ENCODE data around the gene GAN.

Gene GAN

DNA sequence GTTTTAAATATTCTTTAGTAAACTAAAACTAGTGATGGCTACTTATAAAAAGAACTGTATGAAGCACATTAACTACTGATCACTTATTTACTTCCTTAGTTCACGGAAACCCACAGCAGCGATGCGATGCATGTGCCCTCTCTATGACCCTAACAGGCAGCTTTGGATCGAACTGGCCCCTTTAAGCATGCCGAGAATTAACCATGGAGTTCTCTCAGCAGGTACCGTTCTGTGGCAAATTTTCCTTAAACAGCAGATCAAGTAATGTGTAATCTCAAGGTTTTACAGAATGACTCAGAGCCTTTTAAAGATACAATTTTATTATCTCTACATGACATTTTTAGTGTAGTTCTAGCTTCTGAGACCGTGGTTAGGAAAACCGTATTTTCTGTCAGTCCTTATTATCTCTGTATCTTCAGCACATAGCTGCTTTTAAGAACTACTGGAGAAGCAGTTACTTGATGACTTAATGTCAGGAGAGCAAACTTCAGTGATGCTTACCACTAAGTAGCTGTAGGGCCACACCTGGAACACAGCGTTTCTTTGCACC lies 43.0 kb downstream of the GAN start:
- no peak for DNase-seq (ENCODE audit: low read depth)

DNA sequence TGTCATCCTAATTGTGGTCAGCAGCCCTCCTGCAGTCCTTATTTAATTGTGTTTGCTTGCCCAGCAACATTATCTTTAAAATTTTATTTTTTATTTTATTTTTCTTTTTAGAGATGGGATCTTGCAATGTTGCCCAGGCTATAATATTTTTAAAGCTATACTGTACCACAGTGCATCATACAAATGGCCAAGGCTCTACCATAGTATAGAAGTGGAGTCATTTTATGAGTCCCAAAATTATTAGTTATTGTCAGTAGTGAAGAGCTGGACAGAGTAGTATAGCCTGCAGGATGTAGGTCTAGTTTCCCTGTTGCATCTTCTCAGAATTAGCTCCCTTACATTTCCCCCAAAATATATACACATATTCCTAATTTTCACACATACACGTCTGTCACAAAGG lies 44.1 kb downstream of the GAN start:
- no peak for DNase-seq (ENCODE audit: low read depth)

DNA sequence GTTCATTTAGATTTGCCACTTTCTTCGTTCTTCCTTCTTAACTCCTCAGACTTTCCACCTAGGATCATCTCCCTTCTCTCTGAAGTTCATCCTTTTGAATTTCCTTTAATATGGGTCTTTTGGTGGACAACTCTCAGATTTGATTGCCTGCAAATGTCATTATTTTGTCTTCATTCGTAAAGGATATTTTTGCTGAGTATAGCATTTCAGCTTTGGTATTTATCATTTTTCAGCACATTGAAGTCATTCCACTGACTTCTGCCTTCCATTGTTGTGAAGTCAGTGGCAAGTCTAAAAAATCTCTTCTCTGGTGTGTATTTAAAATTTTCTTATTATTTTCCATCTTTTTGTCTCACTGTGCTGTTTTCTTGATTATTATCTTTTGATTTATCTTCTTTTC lies 45.4 kb downstream of the GAN start:
- DNase-seq (ENCODE audit: low read depth): no peak

- DNase-seq (ENCODE audit: low read depth): no peak
These were observed 51.0 kb downstream of the GAN start for GRCh38 chr16:81365731-81366130.

- DNase-seq (ENCODE audit: low read depth): peak; percentile 19
These were observed 51.7 kb downstream of the GAN start for GRCh38 chr16:81366316-81366932.

DNA sequence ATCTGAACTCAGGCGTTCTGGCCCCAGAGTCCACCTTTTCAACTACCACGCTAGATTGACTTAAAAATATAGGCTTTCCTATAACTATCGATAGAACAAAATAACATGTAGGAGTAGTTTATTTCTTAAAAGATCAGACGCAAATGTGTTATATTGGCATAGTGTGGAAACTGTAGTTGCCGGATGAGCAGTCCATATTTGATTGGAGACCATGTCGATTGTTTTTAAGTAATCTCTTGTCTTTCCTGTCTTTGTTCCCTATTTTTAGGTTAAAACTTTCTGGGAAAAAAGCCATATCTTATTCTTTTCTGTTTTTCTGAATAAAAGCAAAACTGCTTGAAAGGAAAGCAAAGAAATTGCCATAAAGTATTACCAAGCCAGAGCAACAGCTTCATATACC lies 53.1 kb downstream of the GAN start:
- no peak for DNase-seq (ENCODE audit: low read depth)

GRCh38 chr16:81369888-81370504 lies 55.2 kb downstream of the GAN start:
- no peak for DNase-seq (ENCODE audit: low read depth)

- DNase-seq (ENCODE audit: low read depth): no peak
These were observed 56.3 kb downstream of the GAN start for GRCh38 chr16:81371106-81371505.

DNA sequence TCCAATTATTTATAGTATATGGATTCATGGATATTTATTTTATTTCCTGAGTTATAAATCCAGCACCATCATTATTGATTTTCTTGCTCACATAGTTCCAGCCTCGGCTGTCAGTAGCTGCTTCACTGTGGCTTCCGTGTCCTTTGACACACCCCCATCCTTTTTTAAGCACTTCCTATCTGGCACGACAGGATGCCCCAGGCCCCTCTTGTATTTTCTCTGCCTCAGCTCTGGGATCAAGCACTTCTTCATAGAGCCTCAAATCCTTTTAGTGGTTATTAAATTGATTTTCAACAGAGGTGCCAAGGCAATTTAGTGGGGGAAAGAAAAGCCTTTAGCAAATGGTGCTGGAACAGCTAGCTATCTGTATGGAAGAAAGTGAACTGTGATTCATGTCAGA lies 59.8 kb downstream of the GAN start:
- no peak for DNase-seq (ENCODE audit: low read depth)

DNA sequence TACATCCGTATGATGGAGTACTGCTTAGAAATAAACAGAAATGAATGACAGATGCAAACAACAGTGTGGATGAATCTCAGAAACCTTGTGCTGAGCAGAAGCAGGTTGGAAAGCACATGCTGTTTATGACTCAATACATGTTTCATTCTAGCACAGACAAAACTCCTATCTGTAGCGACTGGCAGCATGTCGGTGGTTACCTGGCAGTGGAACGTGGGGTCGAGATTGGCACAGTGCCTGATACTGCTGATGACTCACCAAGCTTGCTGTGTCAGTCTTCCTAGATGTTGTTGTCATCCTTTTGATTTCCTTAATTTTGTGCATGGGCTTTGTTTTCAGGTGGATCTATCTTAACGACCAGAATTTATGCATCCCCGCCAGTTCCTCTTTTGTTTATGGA lies 62.1 kb downstream of the GAN start:
- DNase-seq (ENCODE audit: low read depth): no peak

GRCh38 chr16:81378049-81378448 lies 63.3 kb downstream of the GAN start:
- no peak for DNase-seq (ENCODE audit: low read depth)

DNA sequence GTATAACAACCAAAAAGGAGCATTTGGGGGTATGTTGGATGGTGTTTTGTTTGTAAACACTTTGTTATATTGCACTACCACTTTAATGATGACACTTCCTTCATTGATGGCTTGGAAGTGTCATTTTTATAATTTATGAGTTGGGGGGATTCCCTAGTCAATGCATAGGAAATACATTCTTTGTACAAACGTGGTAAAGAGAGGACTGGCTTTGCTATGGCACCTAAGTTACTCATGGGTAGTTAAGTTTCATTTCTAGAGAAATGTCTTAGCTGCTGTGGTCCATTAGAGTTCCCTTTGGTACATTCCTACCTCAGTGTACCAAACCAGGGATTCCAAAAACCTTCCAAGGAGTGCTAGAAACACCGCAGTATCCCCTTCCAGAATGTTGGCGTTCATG lies 66.2 kb downstream of the GAN start:
- no peak for DNase-seq (ENCODE audit: low read depth)

GRCh38 chr16:81384006-81384405 lies 69.2 kb downstream of the GAN start:
- no peak for DNase-seq (ENCODE audit: low read depth)

DNA sequence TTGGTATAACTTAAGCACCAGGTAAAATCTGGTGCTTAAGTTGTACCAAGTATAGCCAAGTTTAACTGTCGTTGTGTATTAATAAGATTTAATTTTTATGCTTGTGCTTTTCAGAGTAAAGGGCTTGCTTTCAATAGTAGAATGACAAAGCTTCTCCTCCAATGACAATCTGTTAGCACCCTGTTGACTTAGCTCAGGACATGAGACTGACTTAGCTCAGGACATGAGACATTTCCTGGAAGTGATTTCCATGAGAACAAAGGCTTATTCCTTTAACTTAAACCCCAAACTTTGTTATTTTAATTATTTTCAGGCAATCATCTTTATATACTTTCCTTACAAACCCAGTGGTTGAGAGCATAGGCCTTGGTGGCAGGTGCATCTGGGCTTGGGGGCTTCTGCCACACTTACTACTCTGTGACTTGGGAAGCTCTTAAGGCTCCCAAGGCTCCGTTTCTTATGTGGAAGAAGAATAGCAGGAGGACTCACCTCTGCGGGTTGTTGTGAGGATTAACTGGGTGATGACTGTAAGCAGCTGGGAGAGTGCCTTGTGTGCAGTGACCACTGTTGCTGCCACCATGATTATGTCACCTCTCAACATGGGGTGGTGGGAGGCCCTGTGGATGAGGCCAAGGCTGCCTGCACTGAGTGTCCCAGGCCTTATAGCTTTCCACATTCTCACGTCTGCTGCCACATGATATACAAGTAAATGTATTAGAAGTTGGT lies 70.4 kb downstream of the GAN start:
- DNase-seq (ENCODE audit: low read depth): no peak

DNA sequence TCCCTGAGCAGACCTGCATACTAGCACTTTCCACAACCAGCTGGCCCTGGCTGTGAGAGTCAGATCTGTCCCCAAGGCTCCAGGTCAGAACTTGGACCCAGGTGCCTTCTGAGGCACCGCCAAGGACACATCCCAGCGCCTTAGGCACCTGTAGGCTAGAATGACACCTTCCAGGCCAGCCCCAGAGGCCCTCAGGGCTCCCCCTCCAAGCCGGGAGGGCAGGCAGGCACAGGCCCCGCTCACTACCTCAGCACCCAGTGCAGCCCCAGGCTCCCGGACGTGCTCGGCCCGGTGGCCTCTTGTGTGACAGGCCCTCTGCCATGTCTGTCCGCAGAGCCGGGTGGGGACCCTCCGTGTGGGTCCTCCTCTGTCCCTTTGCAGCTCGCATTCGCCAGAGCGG lies 73.6 kb downstream of the GAN start:
- DNase-seq (ENCODE audit: low read depth): no peak

DNA sequence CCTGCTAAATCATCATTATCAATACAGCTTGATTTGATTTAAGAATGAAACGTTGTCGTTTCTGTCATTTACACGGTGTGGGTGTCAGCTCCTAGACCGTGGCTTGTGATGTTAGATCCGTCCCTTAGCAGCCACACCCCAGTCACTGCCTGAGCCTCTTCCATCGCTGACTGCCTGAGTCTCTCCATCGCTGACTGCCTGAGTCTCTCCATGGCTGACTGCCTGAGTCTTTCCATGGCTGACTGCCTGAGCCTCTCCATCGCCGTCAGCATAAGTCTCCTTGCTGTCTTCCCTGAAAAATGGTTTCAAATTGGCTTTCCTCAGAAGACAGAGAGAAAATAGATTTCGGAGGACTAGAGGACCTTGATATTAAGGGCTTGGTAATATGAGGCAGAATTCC lies 76.1 kb downstream of the GAN start:
- no peak for DNase-seq (ENCODE audit: low read depth)

DNA sequence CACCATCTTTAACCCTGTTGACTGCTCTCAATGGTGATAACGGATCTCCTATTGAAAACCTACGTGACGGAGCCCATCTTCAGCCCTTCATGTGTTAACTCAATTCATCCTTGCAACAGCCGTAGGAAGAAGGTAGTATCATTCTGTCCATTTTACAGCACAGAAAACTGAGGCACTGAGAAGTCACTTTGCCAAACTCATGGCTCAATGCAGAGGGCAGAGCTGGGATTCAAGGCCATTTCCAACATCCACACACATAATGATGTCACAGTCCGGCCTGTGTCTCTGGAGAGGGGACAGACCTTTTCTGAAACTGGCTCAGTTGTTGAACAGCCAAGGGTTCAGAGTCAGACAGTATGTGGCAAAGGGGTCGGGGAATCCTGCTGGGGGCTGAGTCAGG lies 77.2 kb downstream of the GAN start:
- no peak for DNase-seq (ENCODE audit: low read depth)

DNA sequence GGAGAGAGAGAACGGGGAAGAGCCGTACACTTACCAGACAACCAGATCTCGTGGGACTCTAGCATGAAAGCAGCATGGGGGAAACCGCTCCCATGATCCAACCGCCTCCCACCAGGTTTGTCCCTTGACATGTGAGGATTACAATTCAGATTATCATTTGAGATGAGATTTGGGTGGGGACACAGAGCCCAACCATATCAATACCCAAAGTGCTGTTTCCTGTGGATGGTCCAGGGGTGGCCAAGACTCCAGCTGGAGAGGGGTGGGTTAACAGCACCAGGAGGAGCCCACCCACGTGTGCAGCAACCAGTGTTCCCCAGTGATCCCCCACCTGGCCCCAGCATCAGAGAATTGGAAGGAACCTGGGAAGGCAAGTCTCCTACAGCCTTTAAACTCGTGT lies 79.7 kb downstream of the GAN start:
- DNase-seq (ENCODE audit: low read depth): no peak

GRCh38 chr16:81394966-81395655 lies 80.3 kb downstream of the GAN start:
- no peak for DNase-seq (ENCODE audit: low read depth)

DNA sequence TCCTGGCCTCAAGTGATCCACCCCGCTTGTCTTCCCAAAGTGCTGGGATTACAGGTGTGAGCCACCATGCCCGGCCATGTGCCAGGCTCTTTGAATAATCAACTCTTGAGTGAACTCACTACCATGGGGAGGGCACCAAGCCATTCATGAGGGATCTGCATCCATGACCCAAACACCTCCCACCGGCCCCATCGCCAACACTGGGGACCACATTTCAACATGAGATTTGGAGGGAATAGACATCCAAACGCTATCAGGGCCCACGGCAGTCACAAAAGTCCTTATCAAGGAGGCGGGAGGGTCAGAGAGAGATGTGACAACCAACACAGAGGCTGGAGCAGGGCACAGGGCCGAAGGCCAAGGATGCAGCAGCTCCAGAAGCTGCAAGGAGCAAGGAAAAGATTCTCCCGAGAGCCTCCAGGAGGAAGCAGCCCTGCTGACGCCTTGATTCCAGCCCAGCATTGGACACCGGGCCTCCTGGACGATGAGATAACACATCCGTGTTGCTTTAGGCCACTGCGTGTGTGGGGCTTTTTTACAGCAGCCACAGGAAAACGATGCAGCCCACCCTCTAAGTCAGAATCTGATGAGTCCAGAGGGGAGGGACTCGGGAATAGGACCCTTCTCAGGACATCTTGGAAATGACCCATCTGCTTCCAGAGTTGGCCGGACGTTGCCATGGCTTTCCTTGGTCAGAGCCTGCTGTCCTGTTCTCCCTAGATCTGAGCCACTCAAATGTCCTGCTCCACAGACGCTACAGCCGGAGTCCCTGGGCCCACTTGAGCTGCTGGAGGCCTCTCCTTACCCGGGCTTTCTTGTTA lies 82.5 kb downstream of the GAN start:
- no peak for DNase-seq (ENCODE audit: low read depth)

GRCh38 chr16:81397879-81398520 lies 83.2 kb downstream of the GAN start:
- DNase-seq (ENCODE audit: low read depth): no peak

Measured in HS-27A (cell line).